Heart left ventricle (tissue), 13 donors: ENCODE measurements around the gene KCNK2.

Experiments used
- CTCF ChIP-seq, 12 donors: fragments of 200-600 bp; sonication (generic) in 4 of 12; IDR thresholded peaks; one replicate each; pipeline versions ENCODE4 v1.5.0 to v1.8.0; 2018 to 2022; ENCODE audit warnings: antibody characterized with exemption in 12 of 12, mild to moderate bottlenecking in 5 of 12
- POLR2A ChIP-seq, 2 donors: fragments of 450-650 bp; IDR thresholded peaks; one replicate each; pipeline ENCODE4 v1.6.1; 2017; ENCODE audit warnings: antibody characterized with exemption in 2 of 2, mild to moderate bottlenecking in 2 of 2, moderate library complexity in 2 of 2
- donor health status: ischemic (EF 13 %, LVEDD 7.1; RV severe dilation, severe dysfunction).
- donor health status: DM: no; HTN: yes; CAD: no.
- donor health status: DM: no; HTN: no; CAD: no.
- donor health status: ischemic (EF 25% LVEDD 6.9; RV normal size, moderate dysfunction).
- donor health status: ischemic (EF 25% LVEDD 5.7; RV mildly dilated, moderate dysfunction).
- donor health status: ischemic (EF 35%, LVEDD 5.7; RV mildly dilated, moderate dysfunction).
- donor health status: nonischemic (EF 11% LVEDD 7.7; RV severe dilation, severe dysfunction).
- donor health status: DM: yes; HTN: yes; CAD: no.
- donor health status: PGD.
- donor health status: ischemic (EF 29% LVEDD 5.4; RV normal size, mild dysfunction).
- donor health status: nonischemic (EF 23%, LVEDD 6.1; RV moderate dilation, normal function).

GRCh38 chr1:215251428-215251827 is 168.9 kb downstream of the KCNK2 start:
- no peak for TF ChIP-seq CTCF (IDR thresholded peaks at IDR 0.05)
- TF ChIP-seq POLR2A (IDR thresholded peaks at IDR 0.05) = no peak
